GM19463 (cell line): ENCODE data around the gene HPX.

Source experiments
- ATAC-seq: cut with Tn5 transposase; IDR thresholded peaks from one replicate; pipeline ENCODE4 v1.9.1; 2021; ENCODE audit warnings: mild to moderate bottlenecking, moderate library complexity; ENCODE audit not compliant: unreplicated experiment

HPX gene, protein sequence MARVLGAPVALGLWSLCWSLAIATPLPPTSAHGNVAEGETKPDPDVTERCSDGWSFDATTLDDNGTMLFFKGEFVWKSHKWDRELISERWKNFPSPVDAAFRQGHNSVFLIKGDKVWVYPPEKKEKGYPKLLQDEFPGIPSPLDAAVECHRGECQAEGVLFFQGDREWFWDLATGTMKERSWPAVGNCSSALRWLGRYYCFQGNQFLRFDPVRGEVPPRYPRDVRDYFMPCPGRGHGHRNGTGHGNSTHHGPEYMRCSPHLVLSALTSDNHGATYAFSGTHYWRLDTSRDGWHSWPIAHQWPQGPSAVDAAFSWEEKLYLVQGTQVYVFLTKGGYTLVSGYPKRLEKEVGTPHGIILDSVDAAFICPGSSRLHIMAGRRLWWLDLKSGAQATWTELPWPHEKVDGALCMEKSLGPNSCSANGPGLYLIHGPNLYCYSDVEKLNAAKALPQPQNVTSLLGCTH

DNA sequence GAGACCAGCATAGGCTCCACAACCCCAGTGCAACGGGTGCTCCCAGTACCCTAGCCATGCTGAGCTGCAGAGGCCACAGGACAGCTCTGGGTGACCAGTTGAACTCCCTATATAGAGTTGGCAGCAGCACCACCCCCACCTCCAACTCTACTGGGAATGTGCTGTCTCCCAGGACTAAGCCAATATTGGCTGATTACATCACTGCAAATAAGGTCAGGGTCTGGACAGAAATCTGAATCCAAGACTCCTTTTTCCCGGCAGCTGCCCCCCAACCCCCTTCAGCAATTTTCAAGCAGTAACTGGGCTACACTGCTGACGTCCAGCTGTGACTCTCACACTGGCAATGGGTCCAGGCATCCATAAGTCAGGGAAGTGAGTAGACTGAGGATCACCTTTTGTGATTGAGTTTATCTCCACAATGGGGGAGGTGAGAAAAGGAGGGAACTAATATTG, at the start of gene HPX:
HPX (minus strand) TSS at position 82 of the 453 bp plus-strand sequence; CDS start at position 58, 24 bp downstream.
- no peak for ATAC-seq

DNA sequence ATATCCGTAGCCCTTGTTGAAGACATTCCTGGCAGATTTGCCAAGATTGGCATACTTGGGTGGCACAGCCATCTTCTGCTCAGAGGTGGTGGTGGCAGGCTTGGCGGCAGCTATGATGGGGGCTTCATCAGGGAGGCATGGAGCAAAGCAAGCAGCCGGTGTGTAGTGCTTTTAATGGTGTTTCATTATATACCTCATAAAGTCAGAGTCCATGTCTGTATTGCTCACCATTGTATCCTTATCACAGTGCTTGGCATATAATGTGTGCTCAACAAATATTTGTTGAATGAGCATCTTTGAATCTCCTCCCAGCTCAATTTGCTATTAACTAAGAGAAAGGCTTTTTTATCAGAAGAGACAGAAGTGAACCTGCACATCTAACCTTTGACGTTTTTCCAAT, 48.5 kb upstream of the HPX start:
- ATAC-seq = no peak

DNA sequence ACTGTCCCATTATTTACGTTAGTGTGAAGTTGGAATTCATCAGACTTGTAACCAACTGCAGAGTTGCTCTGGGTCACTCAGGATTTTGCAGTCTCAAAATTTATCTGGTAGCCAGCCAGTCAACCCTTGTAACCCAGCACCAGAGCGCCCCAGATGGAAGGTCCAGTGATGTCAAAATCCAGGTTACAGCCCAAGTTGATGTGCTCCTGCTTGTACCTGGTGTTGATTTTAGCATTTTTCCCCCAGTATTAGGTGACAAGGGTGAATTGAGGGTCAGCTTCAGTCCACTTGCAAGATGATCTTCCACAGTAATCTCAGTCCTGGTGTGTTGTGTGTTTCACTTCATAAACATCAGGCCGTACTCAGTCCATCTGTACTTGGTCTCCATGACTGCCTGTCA, 48.0 kb upstream of the HPX start:
- no peak for ATAC-seq

DNA sequence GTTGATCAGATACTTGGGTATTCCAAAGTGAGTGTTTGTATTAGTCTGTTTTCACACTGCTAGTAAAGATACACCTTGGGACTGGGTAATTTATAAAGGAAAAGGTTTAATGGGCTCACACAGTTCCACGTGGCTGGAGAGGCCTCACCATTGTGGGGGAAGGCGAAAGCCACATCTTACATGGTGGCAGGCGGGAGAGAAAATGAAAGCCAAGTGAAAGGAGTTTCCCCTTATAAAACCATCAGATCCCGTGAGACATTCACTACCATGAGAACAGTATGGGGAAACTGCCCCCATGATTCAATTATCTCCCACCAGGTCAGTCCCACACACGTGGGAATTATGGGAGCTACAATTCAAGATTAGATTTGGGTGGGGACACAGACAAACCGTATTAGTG, 47.6 kb upstream of the HPX start:
- ATAC-seq = no peak

DNA sequence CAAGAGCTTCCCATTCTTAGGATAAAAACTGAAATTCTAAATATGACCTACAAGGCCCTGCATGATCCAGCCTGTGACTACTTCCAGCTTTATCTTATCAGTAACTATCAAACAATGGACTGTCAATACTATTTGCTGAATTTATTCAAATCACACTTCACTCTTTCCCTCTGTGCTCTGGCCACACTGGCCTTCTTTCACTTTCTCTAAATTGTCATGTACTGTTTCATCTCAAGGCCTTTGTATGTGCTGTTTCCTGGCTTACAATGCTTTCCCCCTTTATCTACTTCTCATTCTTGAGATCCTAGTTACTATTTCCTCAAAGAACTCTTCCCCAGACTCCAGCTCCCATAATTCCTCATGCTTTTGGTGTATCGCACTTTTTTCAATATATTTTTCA, 46.2 kb upstream of the HPX start:
- no peak for ATAC-seq

DNA sequence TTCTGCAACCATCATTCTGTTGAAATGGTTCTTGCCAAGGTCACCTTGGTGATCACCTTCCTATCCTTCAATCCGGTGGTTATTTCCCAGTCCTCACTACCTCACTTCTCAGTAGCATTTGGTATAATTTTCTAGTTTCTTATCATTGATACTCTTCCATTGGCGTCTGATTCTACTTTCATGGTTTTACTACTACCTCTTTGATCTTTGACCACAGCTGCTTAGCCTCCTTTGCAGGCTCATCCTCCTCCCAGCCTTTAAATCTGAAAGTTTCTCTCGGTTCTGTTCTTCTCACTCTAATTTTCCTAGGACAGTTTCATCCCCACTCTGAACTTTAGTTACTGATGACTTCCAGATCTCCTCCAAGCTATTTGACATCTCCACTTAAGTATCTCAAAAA, 45.5 kb upstream of the HPX start:
- ATAC-seq = no peak

DNA sequence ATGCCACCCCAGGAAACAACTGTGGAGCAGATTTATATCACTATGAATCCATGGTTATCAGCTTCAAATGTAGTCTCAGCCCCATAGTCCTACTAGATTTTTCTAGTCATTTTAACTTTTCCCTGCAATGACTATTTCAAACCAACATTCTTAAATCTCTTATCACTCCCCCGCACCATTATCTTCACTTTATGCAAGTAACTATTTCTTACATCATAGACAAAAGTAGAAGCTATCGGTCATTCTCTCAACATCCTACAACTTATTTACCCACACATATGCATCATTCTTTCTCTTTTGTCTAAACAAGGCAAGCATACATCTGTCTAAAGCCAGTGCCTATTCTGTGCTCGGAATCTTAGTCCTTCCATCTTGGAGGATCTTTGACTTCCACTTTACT, 44.9 kb upstream of the HPX start:
- ATAC-seq = no peak

DNA sequence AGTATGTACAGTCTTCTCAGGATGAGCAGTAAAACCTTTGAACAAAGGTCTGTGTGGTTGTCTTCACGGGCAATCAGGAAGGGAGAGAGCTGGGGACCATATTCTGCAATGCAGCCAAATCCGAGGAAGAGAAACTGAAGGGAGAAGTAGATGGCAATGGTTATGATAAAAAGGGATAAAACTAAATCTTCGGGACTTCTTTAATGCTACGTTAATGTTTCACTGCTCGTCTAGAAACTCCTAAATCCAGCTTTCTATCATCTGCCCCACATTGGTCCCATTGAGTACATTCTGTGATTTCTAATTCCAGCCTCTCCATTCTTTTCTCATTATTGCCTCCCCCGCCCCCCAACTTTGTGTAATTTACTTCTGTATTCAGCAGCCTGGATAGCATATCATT, 42.2 kb upstream of the HPX start:
- no peak for ATAC-seq

DNA sequence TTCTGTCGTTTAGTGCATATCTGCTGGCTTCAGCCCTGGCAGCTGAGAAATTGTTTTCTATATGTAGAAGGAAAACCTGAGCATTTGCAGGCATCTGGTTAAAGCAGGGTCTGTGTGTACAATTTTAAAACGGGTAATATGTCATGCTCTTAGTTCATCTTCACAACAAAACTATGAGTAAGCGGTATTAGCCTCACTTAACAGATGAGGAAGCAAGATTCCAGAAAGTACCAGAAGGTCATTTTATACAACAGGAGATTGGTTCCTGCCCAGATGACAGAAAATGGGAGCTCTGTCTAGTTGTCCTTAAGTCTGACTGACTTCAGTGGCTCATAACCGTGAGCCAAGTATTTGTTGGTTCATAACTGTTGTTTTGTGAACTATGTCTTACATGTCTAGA, 41.7 kb upstream of the HPX start:
- no peak for ATAC-seq

DNA sequence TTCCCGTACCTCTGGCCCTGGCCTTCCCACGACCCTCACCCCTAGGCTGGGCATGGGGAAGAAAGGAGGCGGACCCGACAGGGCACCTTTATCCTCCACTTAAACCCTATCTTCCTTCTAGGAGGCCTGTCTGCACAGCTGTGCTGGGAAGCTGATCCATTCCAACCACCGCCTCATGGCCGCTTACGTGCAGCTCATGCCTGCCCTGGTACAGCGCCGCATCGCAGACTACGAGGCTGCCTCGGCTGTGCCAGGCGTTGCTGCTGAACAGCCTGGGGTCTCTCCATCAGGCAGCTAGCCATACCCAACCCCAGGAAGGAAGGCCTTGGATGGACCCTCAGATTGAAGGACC, 41.1 kb upstream of the HPX start:
- ATAC-seq = no peak

DNA sequence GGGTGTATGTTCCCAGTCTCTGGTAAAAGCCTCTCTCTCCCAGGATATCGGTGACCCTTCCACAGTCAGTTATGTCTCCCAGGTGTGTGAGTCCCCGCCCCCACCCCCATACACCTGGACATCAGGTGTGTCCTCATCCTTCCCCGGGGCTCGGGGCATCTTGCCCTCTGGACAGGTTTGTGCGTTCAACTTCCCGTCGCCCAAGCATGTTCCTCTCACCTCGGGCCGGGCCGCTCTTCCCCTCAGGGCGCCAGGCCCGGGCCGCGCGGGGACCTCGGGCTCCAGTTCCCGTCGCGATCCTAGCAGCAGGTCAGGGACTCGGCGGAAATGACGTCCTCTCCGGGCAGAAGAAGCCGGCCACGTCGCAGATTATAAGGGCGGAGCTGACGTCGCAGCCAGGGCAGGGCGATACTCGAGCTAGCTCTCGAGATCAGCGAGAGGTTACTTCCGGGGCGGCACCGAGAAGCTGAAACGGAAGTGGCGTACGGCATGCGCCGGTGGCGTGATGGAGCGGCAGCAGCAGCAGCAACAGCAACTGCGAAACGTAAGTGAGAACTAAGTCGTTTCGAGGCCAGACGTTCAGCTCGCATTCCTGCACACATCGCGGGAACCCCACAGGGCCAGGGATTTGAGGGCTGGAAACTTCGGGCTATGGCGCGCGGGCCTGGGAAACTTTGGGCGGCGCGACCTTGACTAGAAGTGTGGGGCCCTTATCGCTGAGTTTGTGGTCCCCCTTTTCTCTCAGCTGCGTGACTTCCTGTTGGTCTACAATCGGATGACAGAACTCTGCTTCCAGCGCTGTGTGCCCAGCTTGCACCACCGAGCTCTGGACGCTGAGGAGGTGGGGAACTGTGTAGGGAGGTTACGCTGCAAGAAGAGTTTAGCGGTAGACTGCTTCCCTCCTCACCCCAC, 40.5 kb upstream of the HPX start, which contains the start of the genes ARFIP2 and TIMM10B:
ARFIP2 (minus strand) TSS at position 320 of the 912 bp plus-strand sequence. CDS start 910 bp downstream, outside the sequence.
TIMM10B (plus strand) TSS at position 490 of the 912 bp plus-strand sequence; CDS start at position 506, 16 bp downstream.
- peak; percentile 99 for ATAC-seq

DNA sequence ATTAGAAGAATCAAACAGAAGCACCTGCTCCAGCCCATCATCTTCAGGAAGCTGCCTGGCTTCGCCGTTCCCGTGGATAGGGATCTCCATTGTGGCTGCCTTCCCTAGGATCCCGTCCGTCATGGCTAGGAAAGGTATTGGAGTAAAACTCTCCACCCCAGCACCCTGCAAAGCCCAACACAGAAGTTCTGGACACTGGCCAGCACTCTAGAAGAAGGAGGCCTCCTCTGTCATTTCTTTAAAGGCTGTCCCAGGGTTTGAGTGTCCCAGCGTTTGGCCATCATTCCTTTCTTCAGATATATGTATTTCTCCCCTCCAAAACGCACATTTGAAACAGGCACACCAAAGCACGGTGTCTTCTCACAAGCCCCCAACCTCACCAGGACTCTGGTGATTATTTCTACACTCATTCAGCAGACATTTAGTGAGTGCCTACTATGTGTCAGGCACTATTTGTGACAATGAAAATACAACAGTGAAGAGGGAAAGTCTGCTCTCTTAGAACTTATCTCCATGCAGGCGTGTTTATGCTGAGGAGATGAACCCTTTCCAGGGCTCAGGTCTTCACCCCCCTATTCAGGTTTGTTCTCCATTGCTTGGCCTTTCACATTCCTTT, 39.6 kb upstream of the HPX start:
- no peak for ATAC-seq

DNA sequence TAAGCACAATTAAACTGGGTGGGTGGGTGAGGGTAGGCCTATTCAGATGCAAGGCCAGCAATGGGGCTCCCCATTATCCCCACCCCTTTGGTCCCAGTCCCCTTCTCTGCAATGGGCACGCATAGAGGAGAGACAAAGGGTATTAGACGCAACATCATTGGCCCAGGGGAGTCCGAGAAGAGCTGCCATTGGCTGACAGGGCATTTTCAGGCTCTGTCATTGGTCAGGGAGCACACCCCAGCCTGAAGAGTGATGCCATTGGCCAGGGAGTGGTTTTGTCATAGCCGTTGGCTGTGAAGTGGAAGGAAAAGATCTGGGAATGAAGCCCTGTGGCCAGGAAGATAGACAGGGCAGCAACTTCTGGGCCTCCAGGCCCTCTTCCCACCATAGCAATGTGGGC, 35.8 kb upstream of the HPX start:
- no peak for ATAC-seq

DNA sequence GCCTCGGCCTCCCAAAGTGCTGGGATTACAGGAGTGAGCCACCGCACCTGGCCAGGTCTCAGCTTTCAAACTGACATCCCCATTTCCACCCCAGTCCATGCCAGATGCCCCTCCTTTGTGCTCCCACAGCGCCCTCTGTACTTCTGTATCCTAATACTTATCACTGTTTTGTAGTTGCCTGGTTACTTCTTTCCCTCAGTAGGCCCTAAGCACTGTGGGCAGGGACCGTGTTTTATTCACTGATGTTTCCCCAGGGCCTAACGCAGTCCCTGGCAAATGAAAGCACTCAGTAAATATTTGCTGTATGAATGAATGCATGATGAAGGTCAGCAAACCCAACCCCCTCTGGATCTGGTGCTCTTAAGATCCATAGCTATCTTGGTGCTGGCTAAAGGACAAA, 35.1 kb upstream of the HPX start:
- no peak for ATAC-seq

DNA sequence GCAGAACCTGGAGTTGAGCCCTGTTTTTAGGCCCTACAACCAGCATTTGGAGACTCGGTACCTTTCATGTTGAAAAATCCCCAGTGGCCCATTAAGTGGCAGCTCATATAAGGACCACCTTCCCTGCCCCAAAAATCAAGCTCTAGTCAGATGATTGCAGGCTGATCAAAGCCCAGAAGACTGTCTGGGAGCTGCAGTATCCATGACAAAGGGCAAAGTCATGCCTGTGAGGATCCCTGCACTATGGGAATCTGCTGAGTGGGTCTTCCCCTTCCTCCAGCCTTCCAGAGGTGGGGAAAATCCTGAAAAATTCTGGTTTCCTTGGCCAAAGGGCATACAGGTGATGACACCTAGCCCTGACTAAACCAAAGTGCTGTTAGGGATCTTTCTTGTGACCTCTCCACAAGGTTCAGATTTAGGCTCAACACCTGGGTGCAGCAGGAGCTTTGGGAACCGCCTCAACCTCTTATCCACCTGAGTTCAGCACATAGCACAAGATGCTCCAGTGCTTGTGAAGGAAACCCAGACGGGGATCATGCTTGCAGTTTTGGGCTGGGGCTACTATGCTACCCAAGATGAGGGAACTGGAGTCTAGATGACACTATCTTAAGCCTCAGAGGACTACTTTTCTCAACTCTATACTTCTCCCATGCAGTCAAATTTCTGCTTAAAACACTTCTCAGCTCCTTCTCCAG, 34.2 kb upstream of the HPX start:
- no peak for ATAC-seq

DNA sequence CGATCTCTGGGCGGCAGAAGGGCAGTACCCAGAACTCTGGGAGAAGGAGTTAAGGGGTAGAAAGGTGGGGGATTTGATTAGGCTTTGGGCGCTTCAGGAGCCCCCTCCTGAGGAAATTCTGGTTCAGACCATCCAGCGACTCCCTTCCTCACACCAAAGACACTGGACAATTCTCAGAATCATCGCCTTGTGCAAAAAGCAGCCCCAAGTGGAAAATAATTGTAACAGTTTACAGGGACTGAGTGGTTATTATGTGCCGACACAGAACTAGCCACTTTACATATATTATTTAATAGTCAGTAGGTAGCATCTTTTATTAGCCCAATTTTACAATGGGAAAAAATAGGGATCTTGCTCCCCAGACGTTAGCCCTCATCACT, 33.6 kb upstream of the HPX start:
- no peak for ATAC-seq

DNA sequence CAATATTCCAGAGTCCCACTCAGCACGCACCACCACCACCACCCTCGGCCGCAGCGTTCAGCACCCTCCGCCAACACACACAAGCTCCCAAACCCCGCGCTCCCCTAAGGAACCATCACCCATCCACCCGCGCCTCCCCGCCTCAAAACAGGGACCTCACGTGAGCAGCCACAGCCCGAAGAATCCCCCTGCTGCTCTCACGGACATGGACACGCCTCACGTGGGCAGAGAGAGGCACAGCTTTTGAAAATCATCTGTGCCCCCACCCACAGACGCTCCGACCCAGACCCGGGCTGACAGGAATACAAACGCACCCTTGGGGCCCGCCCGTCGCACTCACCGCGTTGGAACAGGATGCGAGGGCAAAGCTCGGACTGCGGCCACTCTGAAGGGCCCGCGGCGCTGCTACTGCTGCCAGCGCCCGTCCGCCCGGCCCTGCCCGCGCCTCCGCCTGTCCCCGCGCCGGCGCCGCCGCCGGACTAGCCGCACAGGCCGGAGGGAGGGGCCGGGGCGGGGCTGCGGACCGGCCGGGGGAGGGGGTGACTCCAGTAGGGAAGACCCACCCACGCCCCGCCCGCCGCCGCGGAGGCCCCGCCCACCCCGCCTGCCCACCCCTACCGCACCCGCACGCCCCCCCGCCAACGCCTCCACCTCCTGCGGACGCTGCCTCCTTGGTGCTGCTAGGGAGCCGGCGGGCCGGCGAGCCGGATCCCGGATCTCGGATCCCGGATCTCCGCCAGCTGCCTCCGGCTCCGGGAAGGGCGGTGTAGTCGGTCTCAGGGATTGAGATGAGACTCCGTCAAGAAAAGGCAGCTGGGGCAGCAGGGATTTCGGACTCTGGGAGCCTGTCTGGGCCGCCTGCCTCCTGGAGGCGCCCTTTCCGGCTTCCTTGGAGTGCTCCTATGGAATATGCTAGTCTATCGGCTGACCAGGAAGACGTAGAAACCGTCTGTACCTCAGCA, 32.9 kb upstream of the HPX start, which contains the start of gene TRIM3:
TRIM3 (minus strand) TSS at position 491 of the 962 bp plus-strand sequence. CDS start 8,246 bp downstream, outside the sequence.
- ATAC-seq = peak; percentile 73

DNA sequence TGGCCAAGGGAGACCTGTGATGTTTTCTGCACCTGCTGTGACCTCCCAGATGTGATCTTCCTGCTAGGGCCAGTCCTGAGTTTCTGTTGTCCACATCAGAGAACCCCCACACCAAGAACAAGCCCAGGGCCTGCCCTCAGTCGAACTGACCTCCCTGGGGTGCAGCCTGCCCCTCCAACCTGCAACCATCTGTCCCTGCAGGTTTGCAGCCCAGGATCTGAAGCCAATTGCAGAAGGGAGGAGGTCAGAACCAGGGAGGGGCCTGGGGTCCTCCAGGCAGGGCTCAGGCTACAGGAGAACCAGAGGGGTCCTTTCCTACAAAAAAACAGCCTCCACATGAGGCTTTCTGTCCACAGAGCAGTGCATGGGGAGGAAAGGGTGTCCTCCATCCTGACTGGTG, 32.1 kb upstream of the HPX start:
- ATAC-seq = no peak

DNA sequence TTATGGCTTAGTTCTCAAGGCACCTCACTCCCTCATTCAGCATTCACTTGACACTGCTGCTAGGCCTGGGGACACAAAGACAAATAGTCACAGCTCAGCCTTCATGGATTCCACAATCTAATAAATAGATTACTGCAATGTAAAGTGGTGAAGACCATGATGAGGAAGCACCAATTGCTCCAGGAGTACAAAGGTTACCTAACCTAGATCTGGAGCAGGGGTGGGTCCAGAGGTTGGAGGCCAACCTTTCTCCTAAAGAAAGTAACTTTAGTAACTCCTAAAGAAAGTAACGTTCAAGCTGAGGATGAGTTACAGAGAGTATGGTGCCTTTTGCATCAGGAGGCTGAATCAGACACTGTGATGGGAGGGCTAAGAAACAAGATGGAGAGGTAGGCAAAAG, 28.8 kb upstream of the HPX start:
- ATAC-seq = no peak
